GM19035 (cell line): Measurements from ENCODE around the gene VNN1.
"Not testable (repeated sequence)": the region's sequence is repeated elsewhere in the genome, so short reads cannot be mapped to it uniquely, and the experiment has no call there.

Experiments
- ATAC-seq: cut with Tn5 transposase; IDR thresholded peaks from one replicate; pipeline ENCODE4 v1.9.1; 2021; ENCODE audit not compliant: unreplicated experiment

VNN1 gene

GRCh38 chr6:132675002-132675401 is 38.9 kb downstream of the VNN1 start:
- no peak for ATAC-seq

GRCh38 chr6:132673376-132674094 is 40.3 kb downstream of the VNN1 start:
- no peak for ATAC-seq

- ATAC-seq = no peak
These were observed 42.6 kb downstream of the VNN1 start for GRCh38 chr6:132671295-132671694.

- peak; percentile 72 for ATAC-seq
These were observed 44.1 kb downstream of the VNN1 start for GRCh38 chr6:132669690-132670291.

GRCh38 chr6:132666118-132666517 is 47.7 kb downstream of the VNN1 start:
- no peak for ATAC-seq

- ATAC-seq = no peak
These were observed 49.4 kb downstream of the VNN1 start for GRCh38 chr6:132664309-132665034.

GRCh38 chr6:132663661-132664060 is 50.2 kb downstream of the VNN1 start:
- ATAC-seq = no peak

GRCh38 chr6:132661906-132662305 is 51.9 kb downstream of the VNN1 start:
- no peak for ATAC-seq

- no peak for ATAC-seq
These were observed 54.8 kb downstream of the VNN1 start, which contains the start of gene TAAR1 for GRCh38 chr6:132659082-132659481. TSS of gene TAAR1 (minus strand) at chr6:132659182. CDS start at chr6:132646003, 13,179 bp downstream.

GRCh38 chr6:132651062-132651461 is 62.8 kb downstream of the VNN1 start:
- no peak for ATAC-seq

GRCh38 chr6:132650429-132650828 is 63.4 kb downstream of the VNN1 start:
- ATAC-seq = no peak

GRCh38 chr6:132648828-132649227 is 65.0 kb downstream of the VNN1 start:
- no peak for ATAC-seq

GRCh38 chr6:132648356-132648755 is 65.5 kb downstream of the VNN1 start:
- peak; percentile 79 for ATAC-seq

- ATAC-seq = no peak
These were observed 70.3 kb downstream of the VNN1 start for GRCh38 chr6:132643547-132643946.

GRCh38 chr6:132637135-132637534 is 76.7 kb downstream of the VNN1 start:
- ATAC-seq = not testable (repeated sequence)

GRCh38 chr6:132635906-132636305 is 77.9 kb downstream of the VNN1 start:
- ATAC-seq = not testable (repeated sequence)

- not testable (repeated sequence) for ATAC-seq
These were observed 78.6 kb downstream of the VNN1 start for GRCh38 chr6:132635288-132635687.

GRCh38 chr6:132634796-132635195 is 79.1 kb downstream of the VNN1 start:
- no peak for ATAC-seq

GRCh38 chr6:132633362-132633761 is 80.5 kb downstream of the VNN1 start:
- ATAC-seq = no peak
